ENCODE measurements around the gene NCK1. TPM values are rescaled to one million over a fixed set of nuclear protein-coding genes. Genes with fewer than 3 reads are reported as not detected.

Gene NCK1
- total and polyA plus RNA-seq, 11 donors = 6.5 to 36.0 (median 23.3) TPM

GRCh38 chr3:136882571-136882970, 20.6 kb downstream of the NCK1 start:
- ATAC-seq = no peak
- peaks cover 0 to 7% (median 0%) of the 10 kb centered on the region in 12 donors for H3K9me3 ChIP-seq
- intact Hi-C loops (cut with DNase I) = no loop called here
- H3K36me3 ChIP-seq = no peaks in the 10 kb centered on the region
- WGBS, 4 donors = 83 to 100% (median 85%) methylated on average over 1 of the region's 1 CpG
- no peak overlapping the region for H3K4me3 ChIP-seq
- H3K27ac ChIP-seq = no peak overlapping the region
- H3K4me1 ChIP-seq = peaks cover 0 to 43% (median 7%) of the 10 kb centered on the region in 12 donors
- no peaks in the 10 kb centered on the region for H3K27me3 ChIP-seq
- no peak for TF ChIP-seq POLR2A (IDR thresholded peaks at IDR 0.05)
- TF ChIP-seq CTCF (IDR thresholded peaks at IDR 0.05) = no peak
- DNase-seq = no peak

DNA sequence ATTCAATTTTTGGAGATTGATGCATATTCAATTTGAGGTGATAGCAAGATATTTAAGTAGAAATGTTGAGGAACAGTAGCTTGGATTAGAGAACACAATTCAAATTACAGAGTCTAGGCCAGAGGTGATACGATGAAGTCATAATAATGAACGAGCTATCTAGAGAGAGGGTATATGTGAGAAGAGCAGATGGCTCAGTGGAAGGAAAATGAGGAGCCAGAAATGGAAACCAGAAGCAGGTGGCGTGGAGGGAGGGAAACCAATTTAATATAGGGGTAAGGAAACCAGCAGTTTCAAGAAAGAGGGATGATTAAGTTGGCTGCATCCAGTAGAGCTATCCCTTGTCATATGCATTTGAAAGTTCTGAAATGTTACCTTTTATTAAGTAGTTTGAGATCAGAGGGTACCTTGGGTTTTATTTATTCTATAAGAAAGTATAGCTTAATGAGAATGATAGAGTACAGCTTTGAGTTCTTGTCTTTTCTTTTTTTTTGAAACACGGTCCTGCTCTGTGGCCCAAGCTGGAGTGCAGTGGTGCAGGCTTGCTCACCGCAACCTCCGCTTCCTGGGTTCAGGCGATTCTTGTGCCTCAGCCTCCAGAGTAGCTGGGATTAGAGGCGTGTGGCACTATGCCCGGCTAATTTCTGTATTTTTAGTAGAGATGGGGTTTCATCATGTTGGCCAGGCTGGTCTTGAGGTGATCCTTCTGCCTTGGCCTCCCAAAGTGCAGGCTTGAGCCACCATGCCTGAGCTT, 22.1 kb downstream of the NCK1 start:
- H3K4me3 ChIP-seq = no peak overlapping the region
- peak overlapping the region in 1 of 12 donors; percentile 18 for H3K27ac ChIP-seq
- H3K4me1 ChIP-seq = peaks cover 0 to 39% (median 7%) of the 10 kb centered on the region in 12 donors
- 88 to 92% (median 90%) methylated on average over 9 of the region's 9 CpGs for WGBS, 4 donors
- H3K36me3 ChIP-seq = no peaks in the 10 kb centered on the region
- intact Hi-C loops (cut with DNase I) = no loop called here
- no peak for DNase-seq
- no peak for ATAC-seq
- no peaks in the 10 kb centered on the region for H3K27me3 ChIP-seq
- TF ChIP-seq POLR2A (IDR thresholded peaks at IDR 0.05) (no peak), CTCF (IDR thresholded peaks at IDR 0.05) (no peak)
- H3K9me3 ChIP-seq = peaks cover 0 to 5% (median 0%) of the 10 kb centered on the region in 12 donors

GRCh38 chr3:136885357-136886213, 23.6 kb downstream of the NCK1 start:
- Histone ChIP-seq H3K27ac (peak overlapping the region in 1 of 12 donors; percentile 18), H3K36me3 (no peaks in the 10 kb centered on the region)
- WGBS, 4 donors = 79 to 84% (median 80%) methylated on average over 5 of the region's 5 CpGs

More at GRCh38 chr3:136885357-136886213, 23.6 kb downstream of the NCK1 start:
- intact Hi-C loops (cut with DNase I) = no loop called here
- no peak for TF ChIP-seq CTCF (IDR thresholded peaks at IDR 0.05)
- no peak for TF ChIP-seq POLR2A (IDR thresholded peaks at IDR 0.05)
- H3K9me3 ChIP-seq = peaks cover 0 to 4% (median 0%) of the 10 kb centered on the region in 12 donors
- DNase-seq (no peak), ATAC-seq (no peak)
- no peak overlapping the region for H3K4me3 ChIP-seq
- no peaks in the 10 kb centered on the region for H3K27me3 ChIP-seq
- H3K4me1 ChIP-seq = peaks cover 0 to 39% (median 7%) of the 10 kb centered on the region in 12 donors
